SK-N-SH treated with all-trans-retinoic acid at 6 μM for 48 hours (cell line): Measurements from ENCODE around the gene POT1.

ENCODE experiments used
- ATAC-seq: fragments of 200-7000 bp; cut with Tn5 transposase; 3 replicates; pipeline ENCODE4 v1.9.1; 2020; ENCODE audit warnings: mild to moderate bottlenecking, moderate library complexity
- ARNTL ChIP-seq: fragments of 450-650 bp; formaldehyde crosslinking; IDR thresholded peaks from 2 replicates; pipeline ENCODE4 v1.5.0; 2020; ENCODE audit warnings: low read depth, mild to moderate bottlenecking, moderate library complexity, borderline replicate concordance
- BACH2 ChIP-seq: fragments of 250-450 bp; sonication (Bioruptor Pico); IDR thresholded peaks from 2 replicates; pipeline ENCODE4 v1.9.0; 2021; ENCODE audit warnings: mild to moderate bottlenecking, borderline replicate concordance
- CREB5 ChIP-seq: fragments of 250-450 bp; sonication (Bioruptor Pico); IDR thresholded peaks from 2 replicates; pipeline ENCODE4 v1.5.1; 2020; ENCODE audit warnings: low read depth, mild to moderate bottlenecking, moderate library complexity
- CSDC2 ChIP-seq: fragments of 250-450 bp; sonication (Bioruptor Pico); IDR thresholded peaks from 2 replicates; pipeline ENCODE4 v1.5.0; 2020; ENCODE audit warnings: mild to moderate bottlenecking, moderate library complexity
- CSRNP3 ChIP-seq: fragments of 250-450 bp; sonication (Bioruptor Pico); IDR thresholded peaks from 2 replicates; pipeline ENCODE4 v1.5.1; 2021; ENCODE audit warnings: mild to moderate bottlenecking, moderate library complexity
- ESRRG ChIP-seq: fragments of 250-450 bp; sonication (Bioruptor Pico); IDR thresholded peaks from 2 replicates; pipeline ENCODE4 v1.6.1; 2021; ENCODE audit warnings: mild to moderate bottlenecking
- GLIS3 ChIP-seq: fragments of 250-450 bp; sonication (Bioruptor Pico); IDR thresholded peaks from 2 replicates; pipeline ENCODE4 v1.5.0; 2020; ENCODE audit warnings: mild to moderate bottlenecking, moderate library complexity
- ISL1 ChIP-seq: fragments of 250-450 bp; sonication (Bioruptor Pico); IDR thresholded peaks from 2 replicates; pipeline ENCODE4 v2.1.2; 2022; ENCODE audit warnings: mild to moderate bottlenecking, moderate library complexity
- OSR1 ChIP-seq: fragments of 250-450 bp; sonication (Bioruptor Pico); IDR thresholded peaks from 2 replicates; pipeline ENCODE4 v1.8.0; 2022; ENCODE audit warnings: moderate library complexity, mild to moderate bottlenecking, inconsistent platforms
- PATZ1 ChIP-seq: fragments of 250-450 bp; sonication (Bioruptor Pico); IDR thresholded peaks from 2 replicates; pipeline ENCODE4 v1.8.0; 2020; ENCODE audit warnings: mild to moderate bottlenecking, moderate library complexity, borderline replicate concordance
- POU6F1 ChIP-seq: fragments of 250-450 bp; sonication (Bioruptor Pico); IDR thresholded peaks from 2 replicates; pipeline ENCODE4 v1.8.0; 2021; ENCODE audit warnings: low read depth, mild to moderate bottlenecking, moderate library complexity, borderline replicate concordance
- PPARA ChIP-seq: fragments of 250-450 bp; sonication (Bioruptor Pico); IDR thresholded peaks from 2 replicates; pipeline ENCODE4 v1.5.0; 2020; ENCODE audit warnings: mild to moderate bottlenecking, borderline replicate concordance
- RARB ChIP-seq: fragments of 250-450 bp; sonication (Bioruptor Pico); IDR thresholded peaks from 2 replicates; pipeline ENCODE4 v1.8.0; 2021; ENCODE audit warnings: mild to moderate bottlenecking, moderate library complexity
- SNAI2 ChIP-seq: fragments of 250-450 bp; sonication (Bioruptor Pico); IDR thresholded peaks from 2 replicates; pipeline ENCODE4 v1.5.0; 2020; ENCODE audit warnings: mild to moderate bottlenecking, moderate library complexity
- TCF4 ChIP-seq: fragments of 250-450 bp; sonication (Bioruptor Pico); IDR thresholded peaks from 2 replicates; pipeline ENCODE4 v1.8.0; 2021; ENCODE audit warnings: mild to moderate bottlenecking, moderate library complexity, borderline replicate concordance
- TOX ChIP-seq: fragments of 250-450 bp; sonication (Bioruptor Pico); IDR thresholded peaks from 2 replicates; pipeline ENCODE4 v1.8.0; 2021; ENCODE audit warnings: mild to moderate bottlenecking, moderate library complexity, borderline replicate concordance
- TSHZ2 ChIP-seq: fragments of 250-450 bp; sonication (Bioruptor Pico); IDR thresholded peaks from 2 replicates; pipeline ENCODE4 v1.5.0; 2020; ENCODE audit warnings: mild to moderate bottlenecking, moderate library complexity
- ZC3H10 ChIP-seq: fragments of 250-450 bp; sonication (Bioruptor Pico); IDR thresholded peaks from 2 replicates; pipeline ENCODE4 v1.5.1; 2021; ENCODE audit warnings: mild to moderate bottlenecking, moderate library complexity
- ZFP3 ChIP-seq: fragments of 250-450 bp; sonication (Bioruptor Pico); IDR thresholded peaks from 2 replicates; pipeline ENCODE4 v1.5.0; 2020; ENCODE audit warnings: mild to moderate bottlenecking, moderate library complexity
- ZFP30 ChIP-seq: fragments of 450-650 bp; formaldehyde crosslinking; IDR thresholded peaks from 2 replicates; pipeline ENCODE4 v1.5.0; 2022; ENCODE audit warnings: mild to moderate bottlenecking, moderate library complexity
- ZNF565 ChIP-seq: fragments of 450-650 bp; formaldehyde crosslinking; conservative IDR thresholded peaks from 2 replicates; pipeline ENCODE4 v1.5.0; 2020; ENCODE audit warnings: low read depth, mild to moderate bottlenecking, moderate library complexity
- ZNF70 ChIP-seq: fragments of 450-650 bp; formaldehyde crosslinking; IDR thresholded peaks from 2 replicates; pipeline ENCODE4 v1.5.0; 2020; ENCODE audit warnings: mild to moderate bottlenecking, moderate library complexity
- ZNF8 ChIP-seq: fragments of 450-650 bp; formaldehyde crosslinking; IDR thresholded peaks from 2 replicates; pipeline ENCODE4 v1.5.0; 2020; ENCODE audit warnings: mild to moderate bottlenecking, moderate library complexity

Gene POT1

GRCh38 chr7:124919841-124920240 is 9.8 kb downstream of the POT1 start:
- no peak for ATAC-seq
- TF ChIP-seq SNAI2 (CRISPR knock-in tag) (no peak), TOX (CRISPR knock-in tag) (no peak), ZNF8 (CRISPR knock-in tag) (no peak), BACH2 (no peak), PPARA (CRISPR knock-in tag) (no peak), POU6F1 (CRISPR knock-in tag) (no peak), ZC3H10 (CRISPR knock-in tag) (no peak), ZFP30 (CRISPR knock-in tag) (no peak)

- ATAC-seq = no peak
- TF ChIP-seq TSHZ2 (no peak), CSRNP3 (CRISPR knock-in tag) (no peak), CREB5 (CRISPR knock-in tag) (no peak), SNAI2 (CRISPR knock-in tag) (no peak), PPARA (CRISPR knock-in tag) (no peak), POU6F1 (CRISPR knock-in tag) (no peak), OSR1 (CRISPR knock-in tag) (no peak), PATZ1 (CRISPR knock-in tag) (no peak), ARNTL (CRISPR knock-in tag) (no peak)
Observed at GRCh38 chr7:124918662-124919061, 11.0 kb downstream of the POT1 start.

- no peak for ATAC-seq
Observed at GRCh38 chr7:124915242-124915641, 14.4 kb downstream of the POT1 start.

More at GRCh38 chr7:124915242-124915641, 14.4 kb downstream of the POT1 start:
- TF ChIP-seq RARB (no peak), PPARA (CRISPR knock-in tag) (no peak), CSDC2 (CRISPR knock-in tag) (no peak), ZNF565 (no peak), ESRRG (CRISPR knock-in tag) (no peak), TCF4 (CRISPR knock-in tag) (no peak), GLIS3 (CRISPR knock-in tag) (no peak), ISL1 (CRISPR knock-in tag) (no peak), ZNF70 (CRISPR knock-in tag) (no peak), ZFP3 (no peak), TSHZ2 (no peak), TOX (CRISPR knock-in tag) (no peak), ZFP30 (CRISPR knock-in tag) (no peak)
